ENCODE measurements around the gene KCNT2.
"Not testable (repeated sequence)": the region's sequence is repeated elsewhere in the genome, so short reads cannot be mapped to it uniquely, and the experiment has no call there.

KCNT2 gene

DNA sequence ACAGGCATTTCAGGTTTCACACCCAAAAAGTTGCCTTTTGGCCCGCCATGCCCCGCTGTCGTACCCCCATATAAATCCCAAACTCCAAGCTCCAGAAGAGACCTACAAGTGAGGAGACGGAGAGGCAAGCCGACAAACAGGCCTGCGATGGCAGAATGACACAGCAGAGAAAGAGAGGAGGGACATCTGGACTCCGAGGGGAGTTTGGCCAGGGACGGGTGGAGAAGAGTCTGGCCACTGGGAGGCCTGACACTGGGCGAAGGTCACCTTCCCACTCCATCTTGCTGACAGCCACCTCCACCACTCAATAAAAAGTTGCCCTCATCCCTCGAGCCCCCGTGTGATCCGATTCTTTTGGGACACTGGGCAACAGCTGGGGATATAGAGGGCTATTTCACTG is 41.8 kb upstream of the KCNT2 start:
- DNase-seq (ENCODE audit: low read depth, low spot score) = no peak
- Histone ChIP-seq H3K9me3 (ENCODE audit: insufficient read depth, low read length) (no peaks in the 10 kb centered on the region), H3K4me1 (ENCODE audit: insufficient read depth, insufficient read length) (no peaks in the 10 kb centered on the region), H3K27me3 (ENCODE audit: insufficient read depth, insufficient read length) (no peaks in the 10 kb centered on the region), H3K4me3 (ENCODE audit: insufficient read length, low read depth) (no peak overlapping the region), H3K9ac (ENCODE audit: insufficient read length, low read depth) (no peak overlapping the region), H3K36me3 (ENCODE audit: insufficient read depth, insufficient read length, low read length) (no peaks in the 10 kb centered on the region)
- TF ChIP-seq YY1 (IDR thresholded peaks at IDR 0.05; ENCODE audit: insufficient read depth, insufficient read length) (no peak), ZNF274 (IDR thresholded peaks at IDR 0.05; ENCODE audit: low read depth, low read length) (no peak)

DNA sequence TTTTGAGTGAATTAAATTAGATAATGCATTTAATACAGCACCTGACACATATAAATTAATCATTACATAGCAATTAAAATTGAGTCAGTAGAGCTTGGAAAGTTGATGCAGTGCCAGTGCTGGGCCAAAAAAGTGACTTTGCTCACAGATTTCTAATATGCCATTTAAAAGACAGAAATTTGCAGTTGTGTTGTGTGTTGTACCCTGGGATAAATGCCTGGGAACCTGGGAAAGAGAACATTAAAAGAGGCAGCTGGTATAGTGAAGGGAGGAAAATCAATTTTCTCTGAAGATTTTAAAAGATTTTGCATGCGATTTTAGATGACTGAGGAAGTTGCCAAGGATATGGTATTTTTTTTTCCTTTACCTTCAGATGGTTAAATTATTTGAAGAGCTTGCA is 32.7 kb upstream of the KCNT2 start:
- Histone ChIP-seq H3K36me3 (ENCODE audit: insufficient read depth, insufficient read length, low read length) (no peaks in the 10 kb centered on the region), H3K4me1 (ENCODE audit: insufficient read depth, insufficient read length) (no peaks in the 10 kb centered on the region), H3K27me3 (ENCODE audit: insufficient read depth, insufficient read length) (no peaks in the 10 kb centered on the region), H3K9ac (ENCODE audit: insufficient read length, low read depth) (no peak overlapping the region), H3K4me3 (ENCODE audit: insufficient read length, low read depth) (no peak overlapping the region), H3K9me3 (ENCODE audit: insufficient read depth, low read length) (no peaks in the 10 kb centered on the region)
- DNase-seq (ENCODE audit: low read depth, low spot score) = no peak
- TF ChIP-seq SUZ12 (IDR thresholded peaks at IDR 0.05; ENCODE audit: extremely low read depth, insufficient read depth, insufficient read length) (no peak), YY1 (IDR thresholded peaks at IDR 0.05; ENCODE audit: insufficient read depth, insufficient read length) (no peak), ZNF274 (IDR thresholded peaks at IDR 0.05; ENCODE audit: low read depth, low read length) (no peak)

DNA sequence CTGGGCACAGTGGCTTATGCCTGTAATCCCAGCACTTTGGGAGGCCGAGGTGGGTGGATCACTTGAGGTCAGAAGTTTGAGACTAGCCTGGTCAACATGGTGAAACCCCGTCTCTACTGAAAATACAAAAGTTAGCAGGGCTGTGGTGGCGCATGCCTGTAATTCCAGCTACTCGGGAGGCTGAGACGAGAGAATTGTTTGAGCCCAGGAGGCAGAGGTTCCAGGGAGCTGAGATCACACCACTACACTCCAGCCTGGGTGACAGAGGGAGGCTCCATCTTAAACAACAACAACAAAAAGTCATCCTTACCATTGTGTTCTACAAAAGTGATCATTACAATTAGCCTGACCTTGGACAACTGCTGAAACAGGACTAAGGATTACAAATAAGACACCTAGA is 31.1 kb upstream of the KCNT2 start:
- not testable (repeated sequence) for H3K9me3 ChIP-seq (ENCODE audit: insufficient read depth, low read length); H3K9ac ChIP-seq (ENCODE audit: insufficient read length, low read depth); H3K4me3 ChIP-seq (ENCODE audit: insufficient read length, low read depth); H3K27me3 ChIP-seq (ENCODE audit: insufficient read depth, insufficient read length); DNase-seq (ENCODE audit: low read depth, low spot score); H3K4me1 ChIP-seq (ENCODE audit: insufficient read depth, insufficient read length); H3K36me3 ChIP-seq (ENCODE audit: insufficient read depth, insufficient read length, low read length)

DNA sequence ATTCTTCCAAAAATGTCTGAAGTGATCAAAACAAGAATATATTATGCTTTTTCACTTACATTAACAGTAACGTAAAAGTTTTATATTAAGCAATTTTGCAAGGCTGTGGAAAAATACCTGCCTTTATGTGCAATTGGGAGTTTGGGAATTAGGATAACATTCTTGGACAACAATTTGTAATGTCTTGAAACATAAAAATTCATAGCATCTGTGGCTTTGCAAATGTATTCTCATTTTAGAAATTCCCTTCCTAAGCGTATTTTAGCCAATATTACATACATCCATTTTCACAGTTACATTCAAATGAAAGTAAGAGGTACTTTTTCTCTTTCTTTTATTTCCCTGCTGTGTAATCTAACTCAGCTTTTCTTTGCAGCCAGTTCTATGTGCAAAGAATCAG is 30.2 kb upstream of the KCNT2 start:
- no peak for DNase-seq (ENCODE audit: low read depth, low spot score)
- no peaks in the 10 kb centered on the region for H3K36me3 ChIP-seq (ENCODE audit: insufficient read depth, insufficient read length, low read length)
- no peak overlapping the region for H3K9ac ChIP-seq (ENCODE audit: insufficient read length, low read depth)
- no peak overlapping the region for H3K4me3 ChIP-seq (ENCODE audit: insufficient read length, low read depth)
- H3K27me3 ChIP-seq (ENCODE audit: insufficient read depth, insufficient read length) = no peaks in the 10 kb centered on the region
- no peaks in the 10 kb centered on the region for H3K4me1 ChIP-seq (ENCODE audit: insufficient read depth, insufficient read length)
- H3K9me3 ChIP-seq (ENCODE audit: insufficient read depth, low read length) = no peaks in the 10 kb centered on the region
- TF ChIP-seq YY1 (IDR thresholded peaks at IDR 0.05; ENCODE audit: insufficient read depth, insufficient read length) (no peak), ZNF274 (IDR thresholded peaks at IDR 0.05; ENCODE audit: low read depth, low read length) (no peak), SUZ12 (IDR thresholded peaks at IDR 0.05; ENCODE audit: extremely low read depth, insufficient read depth, insufficient read length) (no peak)

DNA sequence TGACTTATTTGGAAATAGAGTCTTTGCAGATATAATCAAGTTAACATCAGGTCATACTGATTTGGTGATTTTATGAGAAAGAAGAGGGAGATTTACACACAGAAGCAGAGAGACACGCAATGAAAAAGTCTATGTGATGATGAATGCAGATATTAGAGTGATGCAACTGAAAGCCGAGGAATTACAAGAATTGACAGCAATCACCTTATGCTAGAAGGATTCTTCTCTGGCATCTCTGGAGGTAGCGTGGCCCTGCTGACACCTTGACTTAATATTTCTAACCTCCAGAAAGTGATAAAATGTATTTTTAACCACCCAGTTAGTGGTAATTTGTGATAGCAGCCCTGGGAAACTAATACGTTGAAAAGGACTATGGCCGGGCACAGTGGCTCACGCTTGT is 29.4 kb upstream of the KCNT2 start:
- Histone ChIP-seq H3K36me3 (ENCODE audit: insufficient read depth, insufficient read length, low read length) (no peaks in the 10 kb centered on the region), H3K9me3 (ENCODE audit: insufficient read depth, low read length) (no peaks in the 10 kb centered on the region), H3K9ac (ENCODE audit: insufficient read length, low read depth) (no peak overlapping the region), H3K4me3 (ENCODE audit: insufficient read length, low read depth) (no peak overlapping the region), H3K27me3 (ENCODE audit: insufficient read depth, insufficient read length) (no peaks in the 10 kb centered on the region), H3K4me1 (ENCODE audit: insufficient read depth, insufficient read length) (no peaks in the 10 kb centered on the region)
- DNase-seq (ENCODE audit: low read depth, low spot score) = no peak
- TF ChIP-seq SUZ12 (IDR thresholded peaks at IDR 0.05; ENCODE audit: extremely low read depth, insufficient read depth, insufficient read length) (no peak), YY1 (IDR thresholded peaks at IDR 0.05; ENCODE audit: insufficient read depth, insufficient read length) (no peak), ZNF274 (IDR thresholded peaks at IDR 0.05; ENCODE audit: low read depth, low read length) (no peak)

DNA sequence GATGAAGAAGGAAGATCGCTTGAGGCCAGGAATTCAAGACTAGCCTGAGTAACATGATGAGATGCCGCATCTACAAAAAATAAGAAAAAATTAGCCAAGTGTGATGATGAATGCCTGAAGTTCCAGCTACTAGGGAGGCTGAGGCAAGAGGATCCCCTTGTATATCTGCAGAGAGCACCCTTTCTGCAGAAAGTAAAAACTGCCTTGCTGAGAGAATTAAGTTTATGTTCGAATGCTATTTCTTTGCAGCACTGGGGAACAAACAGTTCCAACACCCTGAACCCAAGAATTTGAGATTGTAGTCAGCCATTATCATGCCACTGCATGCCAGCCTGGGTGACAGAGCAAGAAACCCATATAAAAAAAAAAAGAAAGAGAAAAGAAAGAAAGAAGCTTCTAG is 20.6 kb upstream of the KCNT2 start:
- no peaks in the 10 kb centered on the region for H3K27me3 ChIP-seq (ENCODE audit: insufficient read depth, insufficient read length)
- H3K4me3 ChIP-seq (ENCODE audit: insufficient read length, low read depth) = no peak overlapping the region
- no peaks in the 10 kb centered on the region for H3K36me3 ChIP-seq (ENCODE audit: insufficient read depth, insufficient read length, low read length)
- no peak for DNase-seq (ENCODE audit: low read depth, low spot score)
- peaks cover 27% of the 10 kb centered on the region for H3K9me3 ChIP-seq (ENCODE audit: insufficient read depth, low read length)
- no peaks in the 10 kb centered on the region for H3K4me1 ChIP-seq (ENCODE audit: insufficient read depth, insufficient read length)
- no peak overlapping the region for H3K9ac ChIP-seq (ENCODE audit: insufficient read length, low read depth)
- TF ChIP-seq YY1 (IDR thresholded peaks at IDR 0.05; ENCODE audit: insufficient read depth, insufficient read length) (no peak), ZNF274 (IDR thresholded peaks at IDR 0.05; ENCODE audit: low read depth, low read length) (no peak), SUZ12 (IDR thresholded peaks at IDR 0.05; ENCODE audit: extremely low read depth, insufficient read depth, insufficient read length) (no peak)

DNA sequence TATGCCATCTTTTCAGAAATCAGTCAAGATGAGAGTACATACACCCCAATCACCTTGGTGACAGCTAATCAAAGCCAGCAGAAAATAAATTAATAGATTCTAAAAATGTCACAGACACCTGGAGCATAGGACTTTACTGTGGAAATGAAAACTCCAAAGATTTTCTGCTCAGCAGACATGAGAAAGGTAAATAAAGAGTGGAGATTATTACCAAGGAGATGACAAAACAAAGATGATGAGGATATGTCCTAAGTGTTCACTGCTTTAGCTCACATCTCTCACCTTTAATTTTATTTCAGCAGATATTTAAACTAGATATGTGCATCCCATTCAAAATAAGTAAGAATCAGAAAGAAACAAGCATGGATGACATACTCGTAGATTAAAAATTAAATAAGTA is 14.8 kb upstream of the KCNT2 start:
- Histone ChIP-seq H3K9me3 (ENCODE audit: insufficient read depth, low read length) (peaks cover 8% of the 10 kb centered on the region), H3K36me3 (ENCODE audit: insufficient read depth, insufficient read length, low read length) (no peaks in the 10 kb centered on the region), H3K4me1 (ENCODE audit: insufficient read depth, insufficient read length) (no peaks in the 10 kb centered on the region), H3K9ac (ENCODE audit: insufficient read length, low read depth) (no peak overlapping the region), H3K4me3 (ENCODE audit: insufficient read length, low read depth) (no peak overlapping the region), H3K27me3 (ENCODE audit: insufficient read depth, insufficient read length) (no peaks in the 10 kb centered on the region)
- no peak for DNase-seq (ENCODE audit: low read depth, low spot score)
- TF ChIP-seq SUZ12 (IDR thresholded peaks at IDR 0.05; ENCODE audit: extremely low read depth, insufficient read depth, insufficient read length) (no peak), YY1 (IDR thresholded peaks at IDR 0.05; ENCODE audit: insufficient read depth, insufficient read length) (no peak), ZNF274 (IDR thresholded peaks at IDR 0.05; ENCODE audit: low read depth, low read length) (no peak)

DNA sequence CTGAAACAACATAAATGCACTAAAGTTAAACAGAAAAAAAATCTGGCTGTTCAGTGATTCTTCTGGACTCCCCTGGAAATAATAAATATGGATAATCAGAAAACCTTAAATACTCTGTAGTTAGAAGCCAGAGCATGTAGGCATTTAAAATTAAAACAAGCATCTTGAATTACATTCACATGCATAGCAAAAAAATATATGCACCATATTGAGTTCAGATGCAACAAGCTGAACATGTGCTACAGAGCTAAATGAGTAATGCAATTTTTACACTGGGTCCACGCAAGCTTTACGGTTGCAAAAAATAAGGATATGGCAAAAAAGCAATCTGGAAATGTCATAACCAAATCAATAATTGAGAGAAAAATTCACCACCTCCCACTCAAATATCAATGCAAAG is 11.5 kb upstream of the KCNT2 start:
- no peaks in the 10 kb centered on the region for H3K27me3 ChIP-seq (ENCODE audit: insufficient read depth, insufficient read length)
- H3K4me1 ChIP-seq (ENCODE audit: insufficient read depth, insufficient read length) = no peaks in the 10 kb centered on the region
- TF ChIP-seq ZNF274 (IDR thresholded peaks at IDR 0.05; ENCODE audit: low read depth, low read length) = no peak
- TF ChIP-seq YY1 (IDR thresholded peaks at IDR 0.05; ENCODE audit: insufficient read depth, insufficient read length) = no peak
- no peak for TF ChIP-seq SUZ12 (IDR thresholded peaks at IDR 0.05; ENCODE audit: extremely low read depth, insufficient read depth, insufficient read length)

More for the DNA sequence above, 11.5 kb upstream of the KCNT2 start:
- no peak overlapping the region for H3K4me3 ChIP-seq (ENCODE audit: insufficient read length, low read depth)
- no peak for DNase-seq (ENCODE audit: low read depth, low spot score)
- H3K9me3 ChIP-seq (ENCODE audit: insufficient read depth, low read length) = no peaks in the 10 kb centered on the region
- H3K36me3 ChIP-seq (ENCODE audit: insufficient read depth, insufficient read length, low read length) = no peaks in the 10 kb centered on the region
- H3K9ac ChIP-seq (ENCODE audit: insufficient read length, low read depth) = no peak overlapping the region

Measured in NT2/D1 (cell line).